IMR-90 (cell line): ENCODE results near the gene FIS1. TPM values are rescaled to one million over a fixed set of nuclear protein-coding genes. Genes with fewer than 3 reads are reported as not detected.

ENCODE experiments used
- microRNA-seq, 2 experiments: library from miRNA; stranded (forward) in 1 of 2; unstranded in 1 of 2; fragments of 10-50 nt in 1 of 2; fragments of <30 nt in 1 of 2; gene quantifications in 1 of 2; microRNA quantifications in 1 of 2; one replicate each; pipeline versions ENCODE3 to v1.1.0; 2013 to 2020; ENCODE audit not compliant: insufficient read depth in 1 of 2, insufficient read length in 1 of 2, unreplicated experiment in 1 of 2
- polyA plus RNA-seq, 3 experiments: library from polyadenylated mRNA; depleted of rRNA; stranded (reverse); fragments of >200 nt; gene quantifications; 2 replicates each; pipeline ENCODE4 v1.2.3, GENCODE V29; 2012; ENCODE audit warnings: low replicate concordance in 1 of 3
- small RNA-seq, 5 experiments: library from RNA; depleted of rRNA; stranded (forward); fragments of <200 nt; gene quantifications; one replicate each; pipeline ENCODE3, GENCODE V24; 2012
- total RNA-seq: library from RNA; depleted of rRNA; stranded (reverse); fragments of >200 nt; gene quantifications from 2 replicates; pipeline ENCODE4 v1.2.3, GENCODE V29; 2012; rRNA removed

FIS1 gene
- total and polyA plus RNA-seq, 2 of the 4 experiments (the other 2 are of a cell fraction): 293 to 489 TPM

Small RNAs within 50 kb of the gene (microRNA-seq; reads per million reads assigned to microRNA genes)
- gene RNU6-1104P (ENCODE audit: insufficient read depth, insufficient read length): not detected

Small RNAs within 50 kb of the gene (small RNA-seq; reads per million reads assigned to genes)
- 0 to 7.2 (median 0) reads per million in 5 experiments for gene RNU6-1104P

Other genes starting within 250 kb of the FIS1 start
- not detected in 2 replicates for gene MUC17, start 225.0 kb downstream of the FIS1 start, total RNA-seq
- under 0.01 TPM in 1 of 2 replicates, not detected in the other for gene MUC17, start 225.0 kb downstream of the FIS1 start, polyA plus RNA-seq (2012; rRNA removed)
- gene TRIM56, start 159.6 kb downstream of the FIS1 start, total RNA-seq: 3.9 and 4.4 TPM in 2 replicates
- gene TRIM56, start 159.6 kb downstream of the FIS1 start, polyA plus RNA-seq (2012; rRNA removed): 4.7 and 5.9 TPM in 2 replicates
- 1,441 and 1,485 TPM in 2 replicates for gene SERPINE1, start 118.0 kb downstream of the FIS1 start, total RNA-seq
- gene SERPINE1, start 118.0 kb downstream of the FIS1 start, polyA plus RNA-seq (2012; rRNA removed): 2,783 and 2,870 TPM in 2 replicates
- 233 and 295 TPM in 2 replicates for gene AP1S1, start 90.6 kb downstream of the FIS1 start, total RNA-seq
- 178 and 187 TPM in 2 replicates for gene AP1S1, start 90.6 kb downstream of the FIS1 start, polyA plus RNA-seq (2012; rRNA removed)
- gene VGF, start 79.5 kb downstream of the FIS1 start, total RNA-seq: 0.18 and 0.28 TPM in 2 replicates
- 0.50 and 0.59 TPM in 2 replicates for gene VGF, start 79.5 kb downstream of the FIS1 start, polyA plus RNA-seq (2012; rRNA removed)
- not detected in 2 replicates for gene NAT16, start 64.8 kb downstream of the FIS1 start, total RNA-seq
- gene NAT16, start 64.8 kb downstream of the FIS1 start, polyA plus RNA-seq (2012; rRNA removed): 0.03 and 0.05 TPM in 2 replicates
- gene MOGAT3, start 44.0 kb downstream of the FIS1 start, total RNA-seq: not detected in 2 replicates
- gene MOGAT3, start 44.0 kb downstream of the FIS1 start, polyA plus RNA-seq (2012; rRNA removed): not detected in 2 replicates
- gene PLOD3, start 27.5 kb downstream of the FIS1 start, total RNA-seq: 21.7 and 24.4 TPM in 2 replicates
- 159 and 167 TPM in 2 replicates for gene PLOD3, start 27.5 kb downstream of the FIS1 start, polyA plus RNA-seq (2012; rRNA removed)
- gene ZNHIT1, start 26.9 kb downstream of the FIS1 start, total RNA-seq: 31.7 and 34.4 TPM in 2 replicates
- gene ZNHIT1, start 26.9 kb downstream of the FIS1 start, polyA plus RNA-seq (2012; rRNA removed): 47.1 and 62.9 TPM in 2 replicates
- 0.56 and 0.72 TPM in 2 replicates for gene CLDN15, start 7.3 kb downstream of the FIS1 start, total RNA-seq
- 5.4 and 6.7 TPM in 2 replicates for gene CLDN15, start 7.3 kb downstream of the FIS1 start, polyA plus RNA-seq (2012; rRNA removed)
- 23.1 and 34.1 TPM in 2 replicates for gene IFT22, start 76.7 kb upstream of the FIS1 start, total RNA-seq
- 27.3 and 29.3 TPM in 2 replicates for gene IFT22, start 76.7 kb upstream of the FIS1 start, polyA plus RNA-seq (2012; rRNA removed)
- gene COL26A1, start 117.8 kb upstream of the FIS1 start, total RNA-seq: not detected in 2 replicates
- not detected in 2 replicates for gene COL26A1, start 117.8 kb upstream of the FIS1 start, polyA plus RNA-seq (2012; rRNA removed)